H1 (cell line): Measurements from ENCODE around the gene DSCAM. TPM values are rescaled to one million over a fixed set of nuclear protein-coding genes. Genes with fewer than 3 reads are reported as not detected.

Experiments
- CTCF ChIA-PET: fragments of 300-600 bp; sonication (Branson Sonifier 250); formaldehyde crosslinking; loops from one replicate; lab custom pipeline; 2021; ENCODE audit not compliant: partially characterized antibody; lab: Charles Lee
- POLR2A ChIA-PET: fragments of 300-600 bp; sonication (Branson Sonifier 250); formaldehyde crosslinking; loops from one replicate; lab custom pipeline; 2021; ENCODE audit warnings: inconsistent platforms; ENCODE audit not compliant: partially characterized antibody; lab: Charles Lee
- DNase-seq, 2 experiments: peaks; one replicate each; pipeline versions ENCODE4 v3.0.0 to v3.0.0-alpha.2; 2010 to 2022; ENCODE audit warnings: low spot score in 2 of 2, low read depth in 1 of 2, mixed read lengths in 1 of 2
- FAIRE-seq: peaks from 2 replicates; lab custom pipeline; 2011; peaks lifted over from hg19 to GRCh38; lab: Jason Lieb, UNC
- H2AFZ ChIP-seq: 2 replicates; pipeline ENCODE4 v1.8.1; 2012; ENCODE audit warnings: low read length, inconsistent platforms
- H2AK5ac ChIP-seq: 2 replicates; pipeline ENCODE4 v1.6.1; 2013; ENCODE audit warnings: low read depth, low read length
- H2BK120ac ChIP-seq: replicated peaks from 2 replicates; pipeline ENCODE3; 2013; ENCODE audit warnings: low read depth, low read length, inconsistent platforms
- H2BK12ac ChIP-seq: 2 replicates; pipeline ENCODE4 v1.6.1; 2013; ENCODE audit warnings: low read depth, low read length
- H2BK15ac ChIP-seq: 2 replicates; pipeline ENCODE4 v1.6.1; 2013; ENCODE audit warnings: low read length
- H2BK20ac ChIP-seq: 2 replicates; pipeline ENCODE4 v1.6.1; 2013; ENCODE audit warnings: low read length
- H2BK5ac ChIP-seq: 2 replicates; pipeline ENCODE4 v1.6.1; 2013; ENCODE audit warnings: low read depth, low read length
- H3K14ac ChIP-seq: 2 replicates; pipeline ENCODE4 v1.6.1; 2013; ENCODE audit warnings: inconsistent platforms; ENCODE audit not compliant: insufficient read length
- H3K18ac ChIP-seq: 2 replicates; pipeline ENCODE4 v1.6.1; 2013; ENCODE audit warnings: low read length; ENCODE audit errors: extremely low read depth
- H3K23ac ChIP-seq: 2 replicates; pipeline ENCODE4 v1.6.1; 2013; ENCODE audit warnings: inconsistent platforms; ENCODE audit not compliant: insufficient read length
- H3K23me2 ChIP-seq: 2 replicates; pipeline ENCODE4 v1.6.1; 2013; ENCODE audit warnings: low read depth, low read length
- H3K27ac ChIP-seq: 2 replicates; pipeline ENCODE4 v1.6.1; 2011; ENCODE audit warnings: low read depth, low read length, inconsistent platforms
- H3K27me3 ChIP-seq, 4 experiments: replicated peaks in 1 of 4; 1 replicate in 1 of 4; 2 replicates in 3 of 4; pipeline versions ENCODE4 v1.6.1 to v1.8.1; 2011 to 2013; ENCODE audit warnings: low read length in 3 of 4, mild to moderate bottlenecking in 3 of 4, inconsistent platforms in 2 of 4, mixed read lengths in 2 of 4, moderate library complexity in 1 of 4; ENCODE audit not compliant: control insufficient read depth in 3 of 4, insufficient read depth in 3 of 4; ENCODE audit errors: extremely low read depth in 1 of 4
- H3K36me3 ChIP-seq, 4 experiments: 2 replicates each; pipeline versions ENCODE4 v1.6.1 to v1.8.1; 2011 to 2013; ENCODE audit warnings: mild to moderate bottlenecking in 4 of 4, low read length in 3 of 4, moderate library complexity in 2 of 4, control low read depth in 1 of 4, inconsistent platforms in 1 of 4; ENCODE audit not compliant: insufficient read depth in 4 of 4, control insufficient read depth in 2 of 4
- H3K4ac ChIP-seq: replicated peaks from 2 replicates; pipeline ENCODE3; 2013; ENCODE audit warnings: low read length, low read depth, mixed read lengths, inconsistent platforms; ENCODE audit not compliant: insufficient read length
- H3K4me1 ChIP-seq, 4 experiments: replicated peaks in 1 of 4; 1 replicate in 1 of 4; 2 replicates in 3 of 4; pipeline versions ENCODE4 v1.6.1 to v1.8.1; 2011 to 2013; ENCODE audit warnings: low read length in 3 of 4, inconsistent platforms in 2 of 4, mixed read lengths in 1 of 4; ENCODE audit not compliant: insufficient read depth in 4 of 4, control insufficient read depth in 3 of 4
- H3K4me2 ChIP-seq, 2 experiments: 2 replicates each; pipeline versions ENCODE4 v1.6.1 to v1.8.1; 2011 to 2013; ENCODE audit warnings: low read depth in 2 of 2, low read length in 2 of 2, control low read depth in 1 of 2, inconsistent platforms in 1 of 2, mild to moderate bottlenecking in 1 of 2; ENCODE audit not compliant: insufficient read depth in 1 of 2
- H3K4me3 ChIP-seq, 4 experiments: fragments of 200-600, 300-600 bp in 1 of 4; sonication (generic), shearing (Covaris generic), sonication (Bioruptor Twin) in 1 of 4; 2 replicates each; pipeline versions ENCODE4 v1.5.1 to v1.8.1; 2011 to 2016; ENCODE audit warnings: low read length in 4 of 4, low read depth in 3 of 4, control low read depth in 2 of 4, inconsistent platforms in 2 of 4, mild to moderate bottlenecking in 2 of 4, mixed read lengths in 1 of 4, moderate library complexity in 1 of 4; ENCODE audit not compliant: insufficient read depth in 2 of 4; ENCODE audit errors: extremely low read depth in 1 of 4
- H3K56ac ChIP-seq: replicated peaks from 2 replicates; pipeline ENCODE3; 2013; ENCODE audit warnings: low read depth, mild to moderate bottlenecking, mixed read lengths, low read length, inconsistent platforms; ENCODE audit not compliant: insufficient read length
- H3K79me1 ChIP-seq: 2 replicates; pipeline ENCODE4 v1.6.1; 2013; ENCODE audit warnings: low read depth, low read length, control low read depth
- H3K79me2 ChIP-seq, 2 experiments: 2 replicates each; pipeline versions ENCODE4 v1.6.1 to v1.8.1; 2012 to 2013; ENCODE audit warnings: low read length in 2 of 2, mild to moderate bottlenecking in 2 of 2, inconsistent platforms in 1 of 2; ENCODE audit not compliant: insufficient read depth in 2 of 2, control insufficient read depth in 1 of 2
- H3K9ac ChIP-seq, 4 experiments: replicated peaks in 1 of 4; 1 replicate in 1 of 4; 2 replicates in 3 of 4; pipeline versions ENCODE4 v1.6.1 to v1.8.1; 2011 to 2013; ENCODE audit warnings: low read depth in 3 of 4, low read length in 3 of 4, control low read depth in 2 of 4, mild to moderate bottlenecking in 2 of 4, moderate library complexity in 2 of 4, inconsistent platforms in 1 of 4; ENCODE audit errors: extremely low read depth in 1 of 4
- H3K9me3 ChIP-seq, 2 experiments: 2 replicates each; pipeline versions ENCODE4 v1.6.1 to v1.8.1; 2012 to 2013; ENCODE audit warnings: mild to moderate bottlenecking in 2 of 2, moderate library complexity in 2 of 2, control low read depth in 1 of 2, inconsistent platforms in 1 of 2, low read depth in 1 of 2, low read length in 1 of 2, mixed read lengths in 1 of 2; ENCODE audit not compliant: insufficient read depth in 2 of 2
- H4K20me1 ChIP-seq, 2 experiments: replicated peaks in 1 of 2; 2 replicates each; pipeline versions ENCODE3 to v1.8.1; 2011 to 2013; ENCODE audit warnings: inconsistent platforms in 2 of 2, low read length in 2 of 2, mild to moderate bottlenecking in 1 of 2; ENCODE audit not compliant: insufficient read depth in 2 of 2, control insufficient read depth in 1 of 2
- H4K5ac ChIP-seq: 2 replicates; pipeline ENCODE4 v1.6.1; 2013; ENCODE audit warnings: low read length, low read depth, mixed read lengths, inconsistent platforms; ENCODE audit not compliant: insufficient read length
- H4K8ac ChIP-seq: 2 replicates; pipeline ENCODE4 v1.8.0; 2013; ENCODE audit warnings: mild to moderate bottlenecking, moderate library complexity, low read length, inconsistent platforms; ENCODE audit not compliant: insufficient read depth; ENCODE audit errors: extremely low read depth
- H4K91ac ChIP-seq: replicated peaks from 2 replicates; pipeline ENCODE3; 2013; ENCODE audit warnings: low read length, mixed read lengths, inconsistent platforms; ENCODE audit not compliant: insufficient read length
- JUN ChIP-seq: IDR thresholded peaks from 2 replicates; pipeline ENCODE4 v1.6.1; 2011; ENCODE audit warnings: low read depth, mild to moderate bottlenecking, improper control_type of control experiment, low read length
- TEAD4 ChIP-seq: IDR thresholded peaks from 2 replicates; pipeline ENCODE4 v1.6.1; 2012; ENCODE audit warnings: low read depth, low read length, inconsistent platforms, mixed read lengths
- WGBS, 2 experiments: shearing (Covaris generic) in 1 of 2; methylation state at CpG; one replicate each; pipeline versions ENCODE4 v1.1.6 to v1.1.7; 2013 to 2015; ENCODE audit warnings: low lambda C conversion rate in 2 of 2, mixed read lengths in 2 of 2, inconsistent platforms in 1 of 2, low coverage in 1 of 2, missing lambda C conversion rate in 1 of 2; ENCODE audit not compliant: insufficient replicate concordance in 2 of 2, insufficient coverage in 1 of 2, insufficient read length in 1 of 2; ENCODE audit errors: extremely low coverage in 1 of 2, missing lambda C conversion rate in 1 of 2; 5-methylcytosine and 5-hydroxymethylcytosine counted together
- polyA plus RNA-seq, 7 experiments: library from polyadenylated mRNA; depleted of rRNA in 3 of 7; stranded (reverse) in 5 of 7; unstranded in 2 of 7; fragments of >200 nt in 5 of 7; fragments of 200-250 nt in 2 of 7; gene quantifications; 1 replicate in 5 of 7; 2 replicates in 1 of 7; 4 replicates in 1 of 7; pipeline versions ENCODE4 v1.2.1 to v1.2.3, GENCODE V29; 2011 to 2013; ENCODE audit warnings: missing spikeins in 2 of 7, mixed read lengths in 2 of 7
- total RNA-seq: library from RNA; stranded (reverse); fragmentation: NEBNext Ultra II Directional; extraction: Animal tissue kit (Norgen Biotek cat#: 25700); gene quantifications from 2 replicates; pipeline ENCODE4 v1.2.1, GENCODE V29; 2021

DSCAM gene
- total and polyA plus RNA-seq, 2 of the 8 experiments (the other 6 are each of a cell fraction or from before 2014, with no cell fraction given) = 0.02 to 0.15 TPM

GRCh38 chr21:40231979-40232378 lies 615.0 kb downstream of the DSCAM start:
- no peak overlapping the region for H4K5ac ChIP-seq
- no peaks in the 10 kb centered on the region for H4K20me1 ChIP-seq
- WGBS, 2 experiments = 94% methylated on average over 2 of the region's 2 CpGs; no CpG with 5 or more reads in 1 of the 2 experiments
- no peak overlapping the region for H4K8ac ChIP-seq
- H2BK12ac ChIP-seq = no peak overlapping the region
- no peak overlapping the region for H4K91ac ChIP-seq
- no peak overlapping the region for H3K27ac ChIP-seq
- no peak overlapping the region for H2BK5ac ChIP-seq
- no peak overlapping the region for H2BK20ac ChIP-seq
- no peak overlapping the region for H3K4ac ChIP-seq
- no peaks in the 10 kb centered on the region for H3K79me2 ChIP-seq
- no peak for FAIRE-seq
- no peak overlapping the region for H2BK15ac ChIP-seq
- no peak overlapping the region for H3K23ac ChIP-seq
- no peaks in the 10 kb centered on the region for H3K36me3 ChIP-seq
- H3K4me2 ChIP-seq = no peak overlapping the region
- TF ChIP-seq JUN (no peak), TEAD4 (no peak)
- TF ChIP-seq, all 59 proteins: peak for 0
- no peak overlapping the region for H2BK120ac ChIP-seq
- no peaks in the 10 kb centered on the region for H3K79me1 ChIP-seq
- H2AFZ ChIP-seq = no peak overlapping the region
- no peaks in the 10 kb centered on the region for H3K23me2 ChIP-seq
- no peak overlapping the region for H3K14ac ChIP-seq
- peaks cover 0 to 3% (median 0%) of the 10 kb centered on the region in 4 experiments; a peak in 2 of 7 replicates for H3K4me1 ChIP-seq
- H3K4me3 ChIP-seq = no peak overlapping the region
- H3K9me3 ChIP-seq = no peaks in the 10 kb centered on the region
- CTCF ChIA-PET = no interaction called here
- no peak for DNase-seq
- H3K27me3 ChIP-seq = no peaks in the 10 kb centered on the region
- H2AK5ac ChIP-seq = no peak overlapping the region
- no peak overlapping the region for H3K56ac ChIP-seq
- H3K18ac ChIP-seq = no peak overlapping the region
- POLR2A ChIA-PET = no interaction called here
- no peak overlapping the region for H3K9ac ChIP-seq
